Measurements from ENCODE around the gene MRPL34. TPM values are rescaled to one million over a fixed set of nuclear protein-coding genes. Genes with fewer than 3 reads are reported as not detected.
"Not testable (repeated sequence)": the region's sequence is repeated elsewhere in the genome, so short reads cannot be mapped to it uniquely, and the experiment has no call there.

Gene MRPL34
- total RNA-seq, 1 experiment from 2014 or later: 191 TPM

DNA sequence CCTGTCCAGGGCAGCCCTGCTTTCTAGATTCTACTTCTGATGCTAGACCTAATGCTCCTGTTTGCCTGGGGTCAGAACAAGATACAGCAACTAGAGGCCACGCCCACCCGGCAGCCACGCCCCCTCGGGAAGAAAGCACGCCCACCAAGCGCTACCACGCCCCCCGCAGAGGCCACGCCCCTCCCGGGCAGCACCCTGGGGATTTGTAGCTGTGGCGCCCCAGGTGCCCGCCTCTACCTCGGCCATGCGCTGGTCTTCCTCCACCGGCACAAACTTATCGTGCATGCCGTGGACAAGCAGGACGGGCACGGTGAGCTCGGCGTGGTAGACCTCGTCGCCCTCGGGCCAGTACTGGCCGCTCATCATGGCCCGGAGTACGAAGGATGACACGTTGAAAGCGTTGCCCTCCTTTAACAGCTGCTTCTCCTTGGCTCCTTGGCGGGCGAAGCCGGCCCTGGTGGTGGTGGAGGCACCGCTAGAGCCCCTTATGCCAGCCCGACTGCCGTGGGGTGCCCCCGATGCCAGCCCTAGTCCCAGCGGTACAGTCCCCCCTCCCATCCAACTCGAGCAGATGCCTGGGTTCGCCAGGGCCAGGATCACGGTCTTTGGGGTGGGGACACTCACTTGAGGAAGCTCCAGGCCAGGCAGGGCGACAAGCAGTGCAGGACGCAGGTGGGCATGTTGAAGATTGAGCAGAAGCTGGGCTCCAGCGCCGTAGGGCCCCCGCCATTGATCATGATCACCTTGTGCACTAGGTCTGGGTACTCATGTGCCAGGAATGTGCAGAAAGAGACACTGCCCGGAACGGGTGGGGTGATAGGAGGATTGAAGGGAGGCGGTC, 11.4 kb upstream of the MRPL34 start:
- Histone ChIP-seq H3K4me3 (ENCODE audit: low read length) (no peak overlapping the region), H3K79me2 (ENCODE audit: low read length) (no peaks in the 10 kb centered on the region), H3K9me2 (replicated peaks; ENCODE audit: low read length) (no peaks in the 10 kb centered on the region), H3K27ac (ENCODE audit: low read length) (no peak overlapping the region), H3K4me2 (ENCODE audit: low read length) (no peak overlapping the region), H3K36me3 (ENCODE audit: low read depth, low read length) (peaks cover 7% of the 10 kb centered on the region; the same call in 1 of the 2 replicates), H3K9me3 (ENCODE audit: low read length) (no peaks in the 10 kb centered on the region), H2AFZ (ENCODE audit: low read length) (no peak overlapping the region), H3K27me3 (ENCODE audit: low read length) (no peaks in the 10 kb centered on the region), H3K4me1 (ENCODE audit: insufficient read depth, low read length) (peaks cover 18% of the 10 kb centered on the region), H3F3A (ENCODE audit: low read length, unreplicated experiment) (no peaks in the 10 kb centered on the region), H4K20me1 (ENCODE audit: low read length) (no peaks in the 10 kb centered on the region), H3K9ac (ENCODE audit: low read length) (no peak overlapping the region)
- DNase-seq: no peak
- ATAC-seq: no peak
- ChIA-PET CTCF (no interaction called here), POLR2A (ENCODE audit: unreplicated experiment) (no interaction called here)
- TF ChIP-seq EZH2 (IDR thresholded peaks at IDR 0.05; ENCODE audit: low read length, unreplicated experiment) (no peak), EZH2phosphoT487 (IDR thresholded peaks at IDR 0.05; ENCODE audit: borderline replicate concordance, low read length) (no peak)
- TF ChIP-seq, protein P1, sequence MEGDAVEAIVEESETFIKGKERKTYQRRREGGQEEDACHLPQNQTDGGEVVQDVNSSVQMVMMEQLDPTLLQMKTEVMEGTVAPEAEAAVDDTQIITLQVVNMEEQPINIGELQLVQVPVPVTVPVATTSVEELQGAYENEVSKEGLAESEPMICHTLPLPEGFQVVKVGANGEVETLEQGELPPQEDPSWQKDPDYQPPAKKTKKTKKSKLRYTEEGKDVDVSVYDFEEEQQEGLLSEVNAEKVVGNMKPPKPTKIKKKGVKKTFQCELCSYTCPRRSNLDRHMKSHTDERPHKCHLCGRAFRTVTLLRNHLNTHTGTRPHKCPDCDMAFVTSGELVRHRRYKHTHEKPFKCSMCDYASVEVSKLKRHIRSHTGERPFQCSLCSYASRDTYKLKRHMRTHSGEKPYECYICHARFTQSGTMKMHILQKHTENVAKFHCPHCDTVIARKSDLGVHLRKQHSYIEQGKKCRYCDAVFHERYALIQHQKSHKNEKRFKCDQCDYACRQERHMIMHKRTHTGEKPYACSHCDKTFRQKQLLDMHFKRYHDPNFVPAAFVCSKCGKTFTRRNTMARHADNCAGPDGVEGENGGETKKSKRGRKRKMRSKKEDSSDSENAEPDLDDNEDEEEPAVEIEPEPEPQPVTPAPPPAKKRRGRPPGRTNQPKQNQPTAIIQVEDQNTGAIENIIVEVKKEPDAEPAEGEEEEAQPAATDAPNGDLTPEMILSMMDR (conservative IDR thresholded peaks at IDR 0.05; ENCODE audit: low read depth, low read length): no peak
- intact Hi-C loops (cut with micrococcal nuclease): loop anchor here (10.0 kb wide), 1 partner anchor 91 kb away; no protein-coding TSS in a partner anchor
- BruUV-seq (replicated peaks): no TSS peak

DNA sequence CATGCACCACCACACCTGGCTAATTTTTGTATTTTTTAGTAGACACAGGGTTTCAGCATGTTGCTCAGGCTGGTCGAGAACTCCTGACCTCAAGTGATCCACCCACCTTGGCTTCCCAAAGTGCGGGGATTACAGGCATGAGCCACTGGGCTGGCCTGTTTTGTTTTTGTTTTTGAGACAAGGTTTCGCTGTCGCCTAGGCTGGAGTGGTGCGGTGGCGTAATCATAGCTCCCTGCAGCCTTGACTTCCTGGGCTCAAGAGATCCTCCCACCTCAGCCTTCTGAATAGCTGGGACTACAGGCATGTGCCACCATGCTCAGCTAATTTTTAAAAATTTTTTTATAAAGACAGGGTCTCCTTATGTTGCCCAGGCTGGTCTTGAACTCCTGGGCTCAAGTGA, 10.1 kb upstream of the MRPL34 start:
- H2AFZ ChIP-seq (ENCODE audit: low read length); H3F3A ChIP-seq (ENCODE audit: low read length, unreplicated experiment); DNase-seq; H3K9me3 ChIP-seq (ENCODE audit: low read length); H3K4me3 ChIP-seq (ENCODE audit: low read length); H3K9ac ChIP-seq (ENCODE audit: low read length); H3K27ac ChIP-seq (ENCODE audit: low read length); H3K9me2 ChIP-seq (replicated peaks; ENCODE audit: low read length); H3K79me2 ChIP-seq (ENCODE audit: low read length); BruUV-seq (replicated peaks); POLR2A ChIA-PET (ENCODE audit: unreplicated experiment); ATAC-seq; H3K4me2 ChIP-seq (ENCODE audit: low read length); H3K27me3 ChIP-seq (ENCODE audit: low read length); CTCF ChIA-PET; H4K20me1 ChIP-seq (ENCODE audit: low read length); H3K36me3 ChIP-seq (ENCODE audit: low read depth, low read length): not testable (repeated sequence)
- intact Hi-C loops (cut with micrococcal nuclease): loop anchor here (10.0 kb wide), 1 partner anchor 89 kb away; no protein-coding TSS in a partner anchor
- peaks cover 18% of the 10 kb centered on the region for H3K4me1 ChIP-seq (ENCODE audit: insufficient read depth, low read length)

GRCh38 chr19:17296273-17296672, 9.4 kb upstream of the MRPL34 start:
- intact Hi-C loops (cut with micrococcal nuclease): loop anchor here (1.0 to 10.0 kb wide), 2 partner anchors 9 to 89 kb away; partner anchors contain the start of gene MRPL34

More at GRCh38 chr19:17296273-17296672, 9.4 kb upstream of the MRPL34 start:
- DNase-seq (peak; percentile 76), ATAC-seq (peak; percentile 86)
- H3K4me3 ChIP-seq (ENCODE audit: low read length): no peak overlapping the region
- BruUV-seq (replicated peaks): no TSS peak
- CTCF ChIA-PET: interaction anchor here (1.6 kb wide), 1 partner anchor 9 kb away, joined by 8 read pairs; the partner anchor contains the start of gene MRPL34
- H3K4me2 ChIP-seq (ENCODE audit: low read length): 0 out of 2 replicates have a peak overlapping the region, but pooled peaks have one; percentile 3
- H3K27ac ChIP-seq (ENCODE audit: low read length): no peak overlapping the region
- H4K20me1 ChIP-seq (ENCODE audit: low read length): no peaks in the 10 kb centered on the region
- H2AFZ ChIP-seq (ENCODE audit: low read length): no peak overlapping the region
- TF ChIP-seq, protein P1 (conservative IDR thresholded peaks at IDR 0.05; ENCODE audit: low read depth, low read length): peak; percentile 45; the same call in 1 of the 2 replicates
- TF ChIP-seq EZH2phosphoT487 (IDR thresholded peaks at IDR 0.05; ENCODE audit: borderline replicate concordance, low read length) (no peak), EZH2 (IDR thresholded peaks at IDR 0.05; ENCODE audit: low read length, unreplicated experiment) (no peak)
- no peaks in the 10 kb centered on the region for H3K9me3 ChIP-seq (ENCODE audit: low read length)
- H3K27me3 ChIP-seq (ENCODE audit: low read length): no peaks in the 10 kb centered on the region
- POLR2A ChIA-PET (ENCODE audit: unreplicated experiment): no interaction called here
- H3K79me2 ChIP-seq (ENCODE audit: low read length): no peaks in the 10 kb centered on the region
- no peak overlapping the region for H3K9ac ChIP-seq (ENCODE audit: low read length)
- H3K36me3 ChIP-seq (ENCODE audit: low read depth, low read length): peaks cover 7% of the 10 kb centered on the region; the same call in 1 of the 2 replicates
- H3K9me2 ChIP-seq (replicated peaks; ENCODE audit: low read length): no peaks in the 10 kb centered on the region
- peaks cover 18% of the 10 kb centered on the region for H3K4me1 ChIP-seq (ENCODE audit: insufficient read depth, low read length)
- H3F3A ChIP-seq (ENCODE audit: low read length, unreplicated experiment): no peaks in the 10 kb centered on the region
